HepG2 (cell line): ENCODE measurements around the gene DCST2.

Source experiments
- CBFB ChIP-seq: sonication (generic); formaldehyde crosslinking; IDR thresholded peaks from 2 replicates; pipeline ENCODE4 v1.4.0; 2020; ENCODE audit warnings: missing genetic modification reagents
- CTCF ChIP-seq: sonication (generic); formaldehyde crosslinking; IDR thresholded peaks from 2 replicates; pipeline ENCODE4 v1.5.0; 2020; ENCODE audit warnings: mild to moderate bottlenecking, missing genetic modification reagents, moderate library complexity
- PAX8 ChIP-seq: sonication (generic); formaldehyde crosslinking; IDR thresholded peaks from 2 replicates; pipeline ENCODE4 v1.8.0; 2022; ENCODE audit warnings: mild to moderate bottlenecking, missing genetic modification reagents, borderline replicate concordance
- PBX3 ChIP-seq: sonication (generic); formaldehyde crosslinking; IDR thresholded peaks from 2 replicates; pipeline ENCODE4 v1.8.1; 2023; ENCODE audit warnings: missing genetic modification reagents, inconsistent platforms, borderline replicate concordance
- RAD51 ChIP-seq: fragments of 450-650 bp; IDR thresholded peaks from 2 replicates; pipeline ENCODE4 v1.6.1; 2016; ENCODE audit warnings: borderline replicate concordance
- REST ChIP-seq, 2 experiments: IDR thresholded peaks; 2 replicates each; pipeline ENCODE4 v1.6.1; 2011 to 2012; ENCODE audit warnings: low read length in 2 of 2, borderline replicate concordance in 1 of 2, low read depth in 1 of 2, mild to moderate bottlenecking in 1 of 2, moderate library complexity in 1 of 2
- TCF12 ChIP-seq, 2 experiments: fragments of 450-650 bp in 1 of 2; sonication (generic) in 1 of 2; formaldehyde crosslinking in 1 of 2; IDR thresholded peaks; 2 replicates each; pipeline versions ENCODE4 v1.6.1 to v1.8.0; 2017 to 2022; ENCODE audit warnings: antibody characterized with exemption in 1 of 2, mild to moderate bottlenecking in 1 of 2, missing genetic modification reagents in 1 of 2, moderate library complexity in 1 of 2
- XRCC5 ChIP-seq: fragments of 200-400 bp; formaldehyde crosslinking; optimal IDR thresholded peaks from 2 replicates; pipeline ENCODE3; 2017; ENCODE audit warnings: mild to moderate bottlenecking, low read length
- ZBTB14 ChIP-seq: sonication (generic); formaldehyde crosslinking; IDR thresholded peaks from 2 replicates; pipeline ENCODE4 v1.4.0; 2020; ENCODE audit warnings: missing genetic modification reagents
- ZNF878 ChIP-seq: sonication (generic); formaldehyde crosslinking; IDR thresholded peaks from 2 replicates; pipeline ENCODE4 v1.8.1; 2023; ENCODE audit warnings: mild to moderate bottlenecking, missing genetic modification reagents, moderate library complexity

- TF ChIP-seq CBFB (CRISPR knock-in tag) (no peak), REST (IDR thresholded peaks at IDR 0.05; ENCODE audit: borderline replicate concordance in 1 of 2, low read depth in 1 of 2, low read length in 2 of 2) (no peak), RAD51 (no peak), XRCC5 (no peak), CTCF (CRISPR knock-in tag) (no peak), PBX3 (CRISPR knock-in tag) (no peak), PAX8 (CRISPR knock-in tag) (no peak), TCF12 (IDR thresholded peaks at IDR 0.05) (no peak), TCF12 (CRISPR knock-in tag; IDR thresholded peaks at IDR 0.05) (no peak), ZBTB14 (no peak), ZNF878 (CRISPR knock-in tag) (no peak)
Observed at GRCh38 chr1:155011437-155012025, 22.1 kb downstream of the DCST2 start.
